GM03348 (cell line): ENCODE measurements around the gene TAL1.
"Not testable (repeated sequence)": the region's sequence is repeated elsewhere in the genome, so short reads cannot be mapped to it uniquely, and the experiment has no call there.

Source experiments
- DNase-seq: peaks from one replicate; pipeline ENCODE4 v3.0.0; 2012; ENCODE audit warnings: low spot score

Gene TAL1

GRCh38 chr1:47232187-47232874, at the start of gene TAL1:
TSS of gene TAL1 (minus strand) at chr1:47232225. CDS start at chr1:47225888, 6,337 bp downstream.
- no peak for DNase-seq

- DNase-seq, result peak; percentile 21
These were observed 48.1 kb upstream of the TAL1 start for GRCh38 chr1:47280142-47280541.

- no peak for DNase-seq
These were observed 44.8 kb upstream of the TAL1 start for GRCh38 chr1:47276850-47277249.

GRCh38 chr1:47275811-47276210, 43.8 kb upstream of the TAL1 start:
- not testable (repeated sequence) for DNase-seq

- DNase-seq, result not testable (repeated sequence)
These were observed 33.5 kb upstream of the TAL1 start for GRCh38 chr1:47265529-47265928.

GRCh38 chr1:47262787-47263413, 30.9 kb upstream of the TAL1 start:
- DNase-seq, result peak; percentile 77

GRCh38 chr1:47257224-47257623, 25.2 kb upstream of the TAL1 start:
- DNase-seq, result no peak

GRCh38 chr1:47252795-47253194, 20.8 kb upstream of the TAL1 start:
- DNase-seq, result no peak

- no peak for DNase-seq
These were observed 20.3 kb upstream of the TAL1 start for GRCh38 chr1:47252369-47252768.

GRCh38 chr1:47249755-47250154, 17.7 kb upstream of the TAL1 start:
- no peak for DNase-seq

- DNase-seq, result no peak
These were observed 12.4 kb upstream of the TAL1 start for GRCh38 chr1:47244339-47244862.

- DNase-seq, result no peak
These were observed 11.9 kb upstream of the TAL1 start for GRCh38 chr1:47243910-47244309.

GRCh38 chr1:47241114-47242113, 9.4 kb upstream of the TAL1 start:
- DNase-seq, result no peak

GRCh38 chr1:47238935-47239592, 7.0 kb upstream of the TAL1 start:
- DNase-seq, result no peak

- DNase-seq, result no peak
These were observed 3.8 kb upstream of the TAL1 start for GRCh38 chr1:47235806-47236205.

GRCh38 chr1:47235241-47235681, 3.2 kb upstream of the TAL1 start:
- no peak for DNase-seq

- no peak for DNase-seq
These were observed 1.2 kb upstream of the TAL1 start for GRCh38 chr1:47233186-47233585.

- peak; percentile 40 for DNase-seq
These were observed 481 bp downstream of the TAL1 start for GRCh38 chr1:47231301-47232186.

GRCh38 chr1:47230692-47231300, 1.2 kb downstream of the TAL1 start:
- DNase-seq, result no peak
